SU-DHL-6 (cell line): ENCODE measurements around the gene ARL2.
"Not testable (repeated sequence)": the region's sequence is repeated elsewhere in the genome, so short reads cannot be mapped to it uniquely, and the experiment has no call there.

Experiments used
- H2AFZ ChIP-seq: fragments of 200-600 bp; sonication (generic); 2 replicates; pipeline ENCODE4 v1.6.1; 2014; ENCODE audit warnings: low read depth, mild to moderate bottlenecking, moderate library complexity, mixed read lengths, antibody characterized with exemption, low read length; ENCODE audit not compliant: severe bottlenecking
- H3F3A ChIP-seq: fragments of 200-600 bp; shearing (Covaris generic); 2 replicates; pipeline ENCODE4 v1.6.0; 2016; ENCODE audit warnings: antibody characterized with exemption, mild to moderate bottlenecking; ENCODE audit not compliant: insufficient read depth
- H3K27ac ChIP-seq: fragments of 200-600 bp; sonication (generic); 2 replicates; pipeline ENCODE4 v1.5.1; 2016; ENCODE audit warnings: low read depth, mild to moderate bottlenecking, low read length, moderate library complexity, mixed read lengths
- H3K27me3 ChIP-seq: fragments of 200-600 bp; sonication (generic), shearing (Covaris generic); 2 replicates; pipeline ENCODE4 v1.6.0; 2014; ENCODE audit warnings: mild to moderate bottlenecking, low read length
- H3K36me3 ChIP-seq: fragments of 200-600 bp; sonication (generic); 2 replicates; pipeline ENCODE4 v1.6.1; 2014; ENCODE audit warnings: mild to moderate bottlenecking, low read length, mixed read lengths
- H3K4me2 ChIP-seq: fragments of 300-600, 200-600 bp; shearing (Covaris generic), sonication (generic); 2 replicates; pipeline ENCODE4 v1.6.0; 2014; ENCODE audit warnings: low read length, low read depth, mild to moderate bottlenecking; ENCODE audit not compliant: poor library complexity, severe bottlenecking
- H3K4me3 ChIP-seq: fragments of 200-600 bp; sonication (generic); 2 replicates; pipeline ENCODE4 v1.5.1; 2014; ENCODE audit warnings: antibody characterized with exemption, low read length, mild to moderate bottlenecking, mixed read lengths; ENCODE audit not compliant: insufficient read depth, poor library complexity, severe bottlenecking
- H3K79me2 ChIP-seq: fragments of 200-600 bp; sonication (generic); 2 replicates; pipeline ENCODE4 v1.6.1; 2014; ENCODE audit warnings: mild to moderate bottlenecking, low read length, moderate library complexity; ENCODE audit not compliant: insufficient read depth
- H3K9ac ChIP-seq: fragments of 200-600 bp; sonication (generic); 2 replicates; pipeline ENCODE4 v1.7.0; 2014; ENCODE audit warnings: mild to moderate bottlenecking, low read length
- H3K9me2 ChIP-seq: fragments of 200-600 bp; sonication (generic); replicated peaks from 2 replicates; pipeline ENCODE4 v1.6.1; 2014; ENCODE audit warnings: low read length; ENCODE audit not compliant: insufficient read depth
- H3K9me3 ChIP-seq: fragments of 200-600 bp; sonication (generic); 2 replicates; pipeline ENCODE4 v1.6.1; 2014; ENCODE audit warnings: low read length, mixed read lengths; ENCODE audit not compliant: insufficient read depth
- H4K20me1 ChIP-seq: fragments of 200-600 bp; sonication (generic); 2 replicates; pipeline ENCODE4 v1.6.1; 2014; ENCODE audit warnings: low read depth, mild to moderate bottlenecking, antibody characterized with exemption, low read length, moderate library complexity, mixed read lengths
- CTCF ChIP-seq: fragments of 200-600 bp; sonication (generic); IDR thresholded peaks from one replicate; pipeline ENCODE4 v1.5.1; 2017; ENCODE audit warnings: antibody characterized with exemption, mild to moderate bottlenecking, low read length, moderate library complexity; ENCODE audit not compliant: insufficient read depth, poor library complexity, severe bottlenecking
- EZH2phosphoT487 ChIP-seq: fragments of 200-600 bp; sonication (generic), shearing (Covaris generic); conservative IDR thresholded peaks from 2 replicates; pipeline ENCODE4 v1.6.1; 2018; ENCODE audit warnings: mild to moderate bottlenecking, antibody characterized with exemption, low read length, moderate library complexity, mixed read lengths

Gene ARL2

GRCh38 chr11:64976651-64977050, 37.3 kb upstream of the ARL2 start:
- H3K9ac ChIP-seq = no peak overlapping the region
- no peak overlapping the region for H3K4me2 ChIP-seq
- H3K4me3 ChIP-seq = no peak overlapping the region
- TF ChIP-seq CTCF (no peak), EZH2phosphoT487 (no peak)
- no peak overlapping the region for H2AFZ ChIP-seq
- H3K27ac ChIP-seq = no peak overlapping the region
- no peaks in the 10 kb centered on the region for H3K36me3 ChIP-seq
- no peaks in the 10 kb centered on the region for H4K20me1 ChIP-seq
- no peaks in the 10 kb centered on the region for H3K79me2 ChIP-seq
- peaks cover 20% of the 10 kb centered on the region for H3F3A ChIP-seq
- H3K9me2 ChIP-seq = no peaks in the 10 kb centered on the region
- H3K9me3 ChIP-seq = no peaks in the 10 kb centered on the region
- no peaks in the 10 kb centered on the region for H3K27me3 ChIP-seq

- not testable (repeated sequence) for H3K4me3 ChIP-seq, H3K79me2 ChIP-seq, H2AFZ ChIP-seq, H3K27ac ChIP-seq, H3K9me2 ChIP-seq, H3K36me3 ChIP-seq, H3K4me2 ChIP-seq, H4K20me1 ChIP-seq, H3K9me3 ChIP-seq, H3K27me3 ChIP-seq, H3F3A ChIP-seq, H3K9ac ChIP-seq
Observed at GRCh38 chr11:64983339-64983738, 30.6 kb upstream of the ARL2 start.

- H3K27me3 ChIP-seq = no peaks in the 10 kb centered on the region
- H3F3A ChIP-seq = no peaks in the 10 kb centered on the region
- no peaks in the 10 kb centered on the region for H3K79me2 ChIP-seq
- H3K9me3 ChIP-seq = no peaks in the 10 kb centered on the region
- H3K9me2 ChIP-seq = no peaks in the 10 kb centered on the region
- no peak for TF ChIP-seq CTCF
- TF ChIP-seq EZH2phosphoT487 = no peak
- no peak overlapping the region for H3K4me2 ChIP-seq
- H3K36me3 ChIP-seq = no peaks in the 10 kb centered on the region
- no peaks in the 10 kb centered on the region for H4K20me1 ChIP-seq
- H3K9ac ChIP-seq = no peak overlapping the region
- no peak overlapping the region for H3K4me3 ChIP-seq
- no peak overlapping the region for H3K27ac ChIP-seq
- no peak overlapping the region for H2AFZ ChIP-seq
Observed at GRCh38 chr11:64987998-64988854, 25.7 kb upstream of the ARL2 start.

GRCh38 chr11:64989416-64989815, 24.5 kb upstream of the ARL2 start:
- H3K79me2 ChIP-seq = no peaks in the 10 kb centered on the region
- H3K9ac ChIP-seq = no peak overlapping the region
- H3K4me2 ChIP-seq = no peak overlapping the region

More at GRCh38 chr11:64989416-64989815, 24.5 kb upstream of the ARL2 start:
- no peaks in the 10 kb centered on the region for H3K36me3 ChIP-seq
- no peak for TF ChIP-seq EZH2phosphoT487
- TF ChIP-seq CTCF = no peak
- H3F3A ChIP-seq = no peaks in the 10 kb centered on the region
- no peaks in the 10 kb centered on the region for H4K20me1 ChIP-seq
- H3K27ac ChIP-seq = no peak overlapping the region
- H3K4me3 ChIP-seq = no peak overlapping the region
- H2AFZ ChIP-seq = no peak overlapping the region
- no peaks in the 10 kb centered on the region for H3K27me3 ChIP-seq
- H3K9me2 ChIP-seq = no peaks in the 10 kb centered on the region
- no peaks in the 10 kb centered on the region for H3K9me3 ChIP-seq
